T47D (cell line): Measurements from ENCODE around the gene PDXDC1.
"Not testable (repeated sequence)": the region's sequence is repeated elsewhere in the genome, so short reads cannot be mapped to it uniquely, and the experiment has no call there.

Experiments
- DNase-seq, 2 experiments: peaks; one replicate each; pipeline versions ENCODE4 v3.0.0 to v3.0.0-alpha.2; 2011 to 2012; ENCODE audit warnings: low read depth in 1 of 2, low spot score in 1 of 2
- JUND ChIP-seq: IDR thresholded peaks from 2 replicates; pipeline ENCODE4 v1.6.1; 2012; ENCODE audit warnings: low read depth
- in situ Hi-C: cut with HindIII; loops from 2 replicates; pipeline ENCODE4 v1.10.0; 2016; ENCODE audit warnings: low sequenced_read_pairs, low pct_unique_long_range_greater_than_20kb

The PDXDC1 gene

GRCh38 chr16:15034266-15035162 is 59.7 kb downstream of the PDXDC1 start:
- in situ Hi-C loops = no loop called here
- DNase-seq = no peak
- TF ChIP-seq JUND = no peak

GRCh38 chr16:15035163-15035729 is 60.4 kb downstream of the PDXDC1 start:
- in situ Hi-C loops = no loop called here
- no peak for TF ChIP-seq JUND
- no peak for DNase-seq

GRCh38 chr16:15037003-15037402 is 62.2 kb downstream of the PDXDC1 start:
- no peak for DNase-seq
- in situ Hi-C loops = no loop called here
- no peak for TF ChIP-seq JUND

- DNase-seq = no peak
- in situ Hi-C loops = no loop called here
- TF ChIP-seq JUND = no peak
These were observed 62.9 kb downstream of the PDXDC1 start for GRCh38 chr16:15037745-15038144.

- no peak for TF ChIP-seq JUND
- in situ Hi-C loops = no loop called here
- DNase-seq = no peak
These were observed 63.9 kb downstream of the PDXDC1 start for GRCh38 chr16:15038689-15039088.

- in situ Hi-C loops = no loop called here
- DNase-seq = no peak
- no peak for TF ChIP-seq JUND
These were observed 66.6 kb downstream of the PDXDC1 start for GRCh38 chr16:15041271-15042004.

GRCh38 chr16:15043344-15043743 is 68.5 kb downstream of the PDXDC1 start:
- DNase-seq = no peak
- TF ChIP-seq JUND = no peak
- in situ Hi-C loops = no loop called here

- no peak for TF ChIP-seq JUND
- in situ Hi-C loops = no loop called here
- DNase-seq = no peak
These were observed 69.5 kb downstream of the PDXDC1 start for GRCh38 chr16:15044286-15044685.

- DNase-seq, in situ Hi-C loops: not testable (repeated sequence)
These were observed 70.4 kb downstream of the PDXDC1 start for GRCh38 chr16:15045270-15045669.

GRCh38 chr16:15046692-15047376 is 72.0 kb downstream of the PDXDC1 start:
- no peak for TF ChIP-seq JUND
- in situ Hi-C loops = no loop called here

GRCh38 chr16:15049581-15050180 is 74.9 kb downstream of the PDXDC1 start:
- no peak for TF ChIP-seq JUND
- in situ Hi-C loops = no loop called here

More at GRCh38 chr16:15046692-15047376, 72.0 kb downstream of the PDXDC1 start:
- DNase-seq = no peak

GRCh38 chr16:15050440-15050839 is 75.6 kb downstream of the PDXDC1 start:
- DNase-seq, in situ Hi-C loops: not testable (repeated sequence)

More at GRCh38 chr16:15049581-15050180, 74.9 kb downstream of the PDXDC1 start:
- no peak for DNase-seq
